CD4-positive, alpha-beta T cell treated with Interleukin-1 beta for 1 hour (primary cell): ENCODE measurements around the gene AIMP2.
"Not testable (repeated sequence)": the region's sequence is repeated elsewhere in the genome, so short reads cannot be mapped to it uniquely, and the experiment has no call there.

ENCODE experiments used
- DNase-seq, 2 donors: peaks; one replicate each; pipeline ENCODE4 v3.0.0-alpha.2; 2020 to 2022

AIMP2 gene

DNA sequence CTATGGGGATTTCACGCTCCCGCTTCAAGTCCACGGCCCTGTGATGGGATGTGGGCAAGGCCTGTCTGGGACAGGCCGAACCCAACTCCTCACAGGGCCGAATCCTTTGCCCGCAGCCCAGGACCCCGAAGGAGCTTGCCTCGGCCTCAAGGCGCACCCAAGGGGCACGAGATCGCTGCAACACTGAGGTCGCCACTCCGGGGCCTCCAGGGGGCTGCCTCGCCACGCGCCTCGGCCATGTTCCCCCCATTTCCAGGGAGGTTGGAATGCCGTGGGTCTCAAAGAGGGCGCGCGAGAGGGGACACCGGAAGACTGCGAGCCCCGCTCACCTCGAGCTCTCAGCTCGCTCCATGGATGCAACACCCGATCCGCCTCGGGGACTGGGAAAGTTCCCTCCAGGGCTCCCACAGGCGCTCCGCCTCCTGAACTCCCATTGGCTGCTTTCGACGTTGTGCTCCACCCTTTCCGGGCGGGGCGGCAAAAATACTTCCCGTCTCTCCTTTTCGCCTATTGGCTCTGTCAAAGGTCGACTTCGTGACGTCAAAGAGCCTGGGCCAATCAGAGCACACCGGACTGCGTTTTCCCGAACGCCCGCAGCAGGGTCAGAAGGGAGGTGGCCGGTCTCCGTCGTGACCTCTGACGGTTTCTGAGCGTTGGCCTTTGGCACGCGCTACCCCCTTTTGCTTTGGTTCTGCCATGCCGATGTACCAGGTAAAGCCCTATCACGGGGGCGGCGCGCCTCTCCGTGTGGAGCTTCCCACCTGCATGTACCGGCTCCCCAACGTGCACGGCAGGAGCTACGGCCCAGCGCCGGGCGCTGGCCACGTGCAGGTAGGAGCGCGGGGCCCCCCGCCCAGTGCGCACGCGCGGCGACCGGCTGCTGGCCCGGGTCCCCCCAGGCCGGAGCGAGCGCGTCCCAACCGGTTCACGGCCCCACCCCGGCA is at the start of gene AIMP2, which contains the start of gene PMS2:
Gene AIMP2, plus strand, starts transcription at position 605 of the 944 bp plus-strand sequence. Its CDS starts 92 bp downstream, at position 697.
Gene PMS2, minus strand, starts transcription at position 382 of the 944 bp plus-strand sequence. Its CDS starts 30 bp downstream, at position 352.
- peak; percentile 95 to 96 for DNase-seq

GRCh38 chr7:5963205-5963604 is 45.9 kb upstream of the AIMP2 start:
- not testable (repeated sequence) for DNase-seq

DNA sequence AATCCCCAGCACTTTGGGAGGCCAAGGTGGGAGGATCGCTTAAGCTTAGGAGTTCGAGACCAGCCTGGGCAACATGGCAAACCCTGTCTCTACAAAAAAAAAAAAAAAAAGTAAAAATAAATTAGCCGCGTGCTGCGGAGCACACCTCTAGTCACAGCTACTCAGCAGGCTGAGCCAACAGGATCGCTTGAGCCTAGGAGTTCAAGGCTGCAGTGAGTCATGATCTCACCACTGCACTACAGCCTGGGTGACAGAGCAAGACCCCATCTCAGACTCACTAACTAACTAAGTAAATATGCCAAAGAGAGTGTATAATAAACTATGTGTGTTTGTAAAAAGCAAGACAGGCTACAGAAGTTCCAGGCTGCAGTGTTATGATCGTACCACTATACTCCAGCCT is 45.3 kb upstream of the AIMP2 start:
- DNase-seq = not testable (repeated sequence)

GRCh38 chr7:5970347-5970911 is 38.6 kb upstream of the AIMP2 start, which contains the start of gene RSPH10B:
RSPH10B (minus strand) TSS chr7:5970689; CDS start chr7:5967116, 3,573 bp downstream.
- DNase-seq = not testable (repeated sequence)

- DNase-seq = not testable (repeated sequence)
Measured at GRCh38 chr7:5973580-5973979, 35.5 kb upstream of the AIMP2 start.

- DNase-seq = not testable (repeated sequence)
Measured at GRCh38 chr7:5979680-5980314, 29.3 kb upstream of the AIMP2 start.

DNA sequence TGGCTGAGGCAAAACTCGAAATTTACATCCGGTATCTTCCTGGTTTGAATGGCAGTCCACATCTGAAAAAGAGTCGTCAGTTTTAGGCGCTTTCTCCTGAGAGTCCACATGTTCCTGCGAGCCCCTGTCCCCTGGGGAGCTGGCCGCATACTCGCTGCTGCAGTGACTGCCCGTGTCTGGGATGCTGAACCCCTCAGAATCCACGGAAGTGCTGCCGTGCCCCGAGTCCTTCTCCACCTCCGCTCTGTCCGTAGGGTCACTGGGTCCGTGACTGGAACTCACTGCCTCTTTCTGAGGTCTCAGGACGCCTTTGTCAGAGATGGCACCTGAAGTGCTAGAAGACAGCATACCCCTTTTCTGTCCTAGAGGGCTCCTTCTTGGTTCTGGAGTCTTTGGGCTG is 22.0 kb upstream of the AIMP2 start:
- not testable (repeated sequence) for DNase-seq

DNA sequence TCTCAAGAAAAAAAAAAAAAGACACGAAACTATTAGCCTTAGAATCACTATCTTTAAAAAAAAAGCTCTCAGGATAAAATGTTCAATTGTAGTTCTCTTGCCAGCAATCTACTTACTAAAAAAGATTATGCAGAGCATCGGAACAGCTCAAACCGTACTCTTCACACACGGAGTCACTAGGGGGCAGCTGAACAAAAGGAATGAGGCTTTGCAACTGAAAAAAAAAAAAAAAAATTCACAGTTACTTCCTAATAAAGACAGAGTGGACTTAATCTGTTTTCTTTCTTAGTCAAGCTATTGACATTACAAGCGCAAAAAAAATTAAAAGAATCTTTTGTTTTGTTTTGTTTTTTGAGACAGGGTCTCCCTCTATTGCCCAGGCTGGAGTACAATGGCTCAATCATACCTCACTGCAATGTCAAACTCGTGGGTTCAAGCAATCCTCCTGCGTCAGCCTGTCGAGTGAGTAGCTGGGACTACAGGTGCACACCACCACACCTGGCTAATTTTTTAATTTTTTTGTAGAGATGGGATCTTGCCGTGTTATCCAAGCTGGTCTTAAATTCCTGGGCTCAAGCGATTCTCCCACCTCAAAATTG is 11.8 kb upstream of the AIMP2 start:
- DNase-seq = peak; percentile 60 to 68

GRCh38 chr7:6007386-6007785 is 1.7 kb upstream of the AIMP2 start:
- no peak for DNase-seq

GRCh38 chr7:6007835-6008590 is 1.1 kb upstream of the AIMP2 start:
- DNase-seq = not testable (repeated sequence)

- not testable (repeated sequence) for DNase-seq
Measured at GRCh38 chr7:6010370-6010769, 1.3 kb downstream of the AIMP2 start.

DNA sequence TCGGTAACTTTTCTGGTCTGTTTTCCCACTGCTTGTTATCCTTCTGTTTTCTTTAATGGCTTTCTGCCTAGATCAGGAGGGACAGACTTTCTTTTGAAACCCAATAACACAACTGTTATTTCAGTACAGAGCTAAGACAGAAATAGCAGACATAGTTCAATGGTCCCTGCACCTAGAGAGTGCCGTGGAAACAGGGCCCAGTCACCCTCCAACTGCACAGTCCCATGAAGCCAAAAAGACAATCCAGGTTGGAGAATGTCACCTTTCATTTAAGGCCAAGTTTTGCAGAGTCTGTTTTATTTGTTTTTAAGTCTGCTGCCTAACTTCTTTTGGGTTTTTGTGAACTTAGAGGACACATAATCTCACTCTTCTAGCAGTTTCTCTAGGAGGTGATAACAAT is 2.5 kb downstream of the AIMP2 start:
- no peak for DNase-seq

- DNase-seq = no peak
Measured at GRCh38 chr7:6012355-6013104, 3.5 kb downstream of the AIMP2 start.

GRCh38 chr7:6015917-6016652 is 7.0 kb downstream of the AIMP2 start:
- no peak for DNase-seq

- DNase-seq = no peak
Measured at GRCh38 chr7:6016653-6016966, 7.5 kb downstream of the AIMP2 start.

- DNase-seq = no peak
Measured at GRCh38 chr7:6020371-6021286, 11.6 kb downstream of the AIMP2 start.

GRCh38 chr7:6022707-6023106 is 13.6 kb downstream of the AIMP2 start:
- DNase-seq = no peak

DNA sequence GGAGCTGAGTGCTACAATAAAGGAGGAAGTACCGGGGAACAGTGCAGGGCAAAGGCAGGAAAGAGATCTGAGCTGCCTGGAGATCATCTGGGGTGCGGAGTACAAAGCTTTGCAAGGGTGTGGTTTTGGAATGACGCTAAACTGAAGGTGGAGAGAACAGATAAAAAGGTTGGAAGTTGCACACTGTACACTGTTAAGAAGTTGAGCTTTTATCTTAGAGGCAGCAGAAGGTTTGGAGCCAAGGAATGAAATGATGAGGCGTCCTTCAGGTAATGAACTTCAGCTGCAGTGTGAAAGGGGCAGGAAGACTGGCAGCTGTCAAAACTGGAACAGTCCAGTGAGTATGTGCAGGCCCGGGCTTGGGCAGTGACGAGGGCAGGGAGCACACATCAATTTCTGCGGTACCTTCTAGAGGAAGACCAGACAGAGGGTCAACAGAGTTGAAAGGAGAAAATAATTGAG is 14.9 kb downstream of the AIMP2 start:
- no peak for DNase-seq

DNA sequence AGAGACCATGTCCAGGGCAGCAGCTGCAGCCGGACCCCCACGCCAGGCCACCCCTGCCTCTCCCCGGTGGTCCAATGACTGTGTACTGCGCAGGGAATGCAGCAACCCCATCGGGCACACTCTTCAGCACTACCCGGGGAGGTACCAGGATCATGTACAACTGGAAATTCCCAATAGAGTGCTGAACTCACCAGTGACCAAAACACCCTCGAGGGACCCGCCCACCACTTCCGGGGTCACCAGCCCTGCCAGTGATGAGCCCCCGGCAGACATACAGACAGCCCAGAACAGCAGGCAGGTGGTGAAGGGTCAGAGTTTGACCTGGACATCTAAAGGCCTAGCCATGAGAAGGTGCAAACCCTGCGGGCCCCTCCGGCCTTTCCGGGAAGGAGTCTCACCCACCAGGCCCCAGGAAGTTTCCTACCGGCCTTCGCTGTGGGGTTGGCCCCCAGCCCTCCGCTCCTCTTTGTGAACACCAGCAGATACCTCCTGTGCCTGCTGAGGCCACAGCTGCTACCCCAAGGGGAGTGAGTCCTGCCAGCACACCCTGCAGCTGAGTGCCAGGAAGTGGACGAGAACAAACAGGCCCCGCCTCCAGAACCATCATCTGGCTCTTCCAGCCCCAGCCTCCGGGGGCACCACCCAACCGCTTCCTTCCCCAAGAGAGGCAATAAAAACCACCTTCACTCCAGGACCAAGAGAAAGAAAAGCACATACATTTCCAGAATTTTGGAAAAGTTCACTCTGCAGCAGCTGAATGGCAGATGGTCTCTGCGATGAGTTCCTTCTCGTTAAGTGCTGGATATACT is 17.1 kb downstream of the AIMP2 start:
- DNase-seq = peak; percentile 73 to 76
